Right lobe of liver (tissue), 4 donors: ENCODE measurements around the gene GSTO2.

ENCODE experiments used
- POLR2A ChIP-seq: fragments of 450-650 bp; IDR thresholded peaks from one replicate; pipeline ENCODE4 v1.6.1; 2017; ENCODE audit warnings: antibody characterized with exemption, mild to moderate bottlenecking
- TF ChIP-seq, protein P1 (sequence below), 4 donors: fragments of 200-600 bp in 3 of 4; fragments of 450-650 bp in 1 of 4; IDR thresholded peaks; one replicate each; pipeline versions ENCODE4 v1.5.1 to v1.8.0; 2016 to 2022; ENCODE audit warnings: antibody characterized with exemption in 4 of 4, mild to moderate bottlenecking in 2 of 4
- donor health status: DM: no; HTN: no; CAD: no.
- donor health status: DM: no; HTN: no; CAD: no.
- donor health status: DM: no; HTN: yes; CAD: no.

DNA sequence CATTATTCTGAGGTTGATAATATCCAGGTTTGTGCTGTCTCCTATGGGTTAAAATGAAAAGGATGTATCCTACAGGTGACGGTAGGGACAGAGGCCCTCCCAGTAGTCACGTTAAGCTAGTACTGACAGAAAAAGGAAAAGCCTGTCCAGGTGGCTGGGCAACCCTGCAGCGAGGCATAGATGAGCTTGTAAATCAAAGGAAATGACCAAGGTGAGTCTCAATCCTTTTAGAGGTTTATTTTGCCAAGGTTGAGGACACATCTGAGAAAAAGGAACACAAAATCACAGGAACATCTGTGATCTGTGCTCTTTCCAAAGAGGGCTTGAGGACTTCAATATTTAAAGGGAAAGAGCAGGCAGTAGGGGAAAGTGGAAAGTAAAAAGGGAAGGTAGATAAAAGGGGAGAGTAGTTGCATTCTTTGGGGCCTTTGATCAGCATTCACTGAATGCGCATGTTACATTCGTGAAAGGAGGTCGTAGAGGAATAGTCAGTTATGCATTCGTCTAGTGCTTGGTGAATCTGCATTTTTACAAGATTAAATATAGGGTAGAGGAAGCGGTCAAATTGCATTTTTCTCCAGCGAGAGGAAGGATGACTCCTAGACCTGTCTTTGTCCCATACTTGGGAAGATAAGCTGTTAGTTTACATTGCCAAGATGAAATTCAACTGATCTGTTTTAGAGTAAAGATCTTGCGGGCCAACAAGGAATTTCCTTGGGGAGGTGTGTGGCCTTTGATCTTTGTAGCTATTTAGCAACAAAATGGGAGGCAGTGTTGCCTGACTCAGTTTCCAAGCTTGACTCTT, 15.2 kb upstream of the GSTO2 start:
- TF ChIP-seq, protein P1, sequence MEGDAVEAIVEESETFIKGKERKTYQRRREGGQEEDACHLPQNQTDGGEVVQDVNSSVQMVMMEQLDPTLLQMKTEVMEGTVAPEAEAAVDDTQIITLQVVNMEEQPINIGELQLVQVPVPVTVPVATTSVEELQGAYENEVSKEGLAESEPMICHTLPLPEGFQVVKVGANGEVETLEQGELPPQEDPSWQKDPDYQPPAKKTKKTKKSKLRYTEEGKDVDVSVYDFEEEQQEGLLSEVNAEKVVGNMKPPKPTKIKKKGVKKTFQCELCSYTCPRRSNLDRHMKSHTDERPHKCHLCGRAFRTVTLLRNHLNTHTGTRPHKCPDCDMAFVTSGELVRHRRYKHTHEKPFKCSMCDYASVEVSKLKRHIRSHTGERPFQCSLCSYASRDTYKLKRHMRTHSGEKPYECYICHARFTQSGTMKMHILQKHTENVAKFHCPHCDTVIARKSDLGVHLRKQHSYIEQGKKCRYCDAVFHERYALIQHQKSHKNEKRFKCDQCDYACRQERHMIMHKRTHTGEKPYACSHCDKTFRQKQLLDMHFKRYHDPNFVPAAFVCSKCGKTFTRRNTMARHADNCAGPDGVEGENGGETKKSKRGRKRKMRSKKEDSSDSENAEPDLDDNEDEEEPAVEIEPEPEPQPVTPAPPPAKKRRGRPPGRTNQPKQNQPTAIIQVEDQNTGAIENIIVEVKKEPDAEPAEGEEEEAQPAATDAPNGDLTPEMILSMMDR (IDR thresholded peaks at IDR 0.05), result no peak
- no peak for TF ChIP-seq POLR2A
